ENCODE results near the gene ZBTB20.

DNA sequence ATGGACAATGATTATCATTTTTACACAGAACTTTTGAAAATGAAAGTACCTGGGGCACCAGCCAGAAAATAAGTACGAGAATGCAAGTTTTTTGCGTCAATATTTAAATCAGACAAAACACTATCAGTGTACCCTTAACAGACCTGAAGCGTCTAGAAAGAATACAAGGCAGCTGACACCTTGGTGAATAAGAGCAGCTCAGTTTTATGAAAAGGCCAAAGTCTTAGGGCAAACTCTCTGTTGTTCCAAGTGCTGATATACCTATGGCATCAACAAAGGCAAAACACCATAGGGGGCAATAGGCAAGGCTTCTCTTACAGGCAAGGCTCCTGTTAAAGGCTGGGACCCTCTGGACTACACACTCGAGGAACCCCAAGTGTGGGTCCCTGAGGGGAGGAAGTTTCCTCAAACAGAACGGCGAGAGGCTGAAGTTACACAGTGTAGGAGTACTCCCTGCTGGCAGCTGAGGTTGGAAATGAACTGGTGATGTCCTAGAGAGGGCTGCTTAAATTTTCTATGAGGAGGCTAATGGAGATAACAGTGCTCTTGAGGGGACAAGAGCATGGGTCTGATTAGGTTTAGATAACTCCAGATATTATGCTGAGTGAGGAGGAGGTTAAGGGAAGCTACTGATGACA is 562.2 kb downstream of the ZBTB20 start:
- TF ChIP-seq, protein P1, sequence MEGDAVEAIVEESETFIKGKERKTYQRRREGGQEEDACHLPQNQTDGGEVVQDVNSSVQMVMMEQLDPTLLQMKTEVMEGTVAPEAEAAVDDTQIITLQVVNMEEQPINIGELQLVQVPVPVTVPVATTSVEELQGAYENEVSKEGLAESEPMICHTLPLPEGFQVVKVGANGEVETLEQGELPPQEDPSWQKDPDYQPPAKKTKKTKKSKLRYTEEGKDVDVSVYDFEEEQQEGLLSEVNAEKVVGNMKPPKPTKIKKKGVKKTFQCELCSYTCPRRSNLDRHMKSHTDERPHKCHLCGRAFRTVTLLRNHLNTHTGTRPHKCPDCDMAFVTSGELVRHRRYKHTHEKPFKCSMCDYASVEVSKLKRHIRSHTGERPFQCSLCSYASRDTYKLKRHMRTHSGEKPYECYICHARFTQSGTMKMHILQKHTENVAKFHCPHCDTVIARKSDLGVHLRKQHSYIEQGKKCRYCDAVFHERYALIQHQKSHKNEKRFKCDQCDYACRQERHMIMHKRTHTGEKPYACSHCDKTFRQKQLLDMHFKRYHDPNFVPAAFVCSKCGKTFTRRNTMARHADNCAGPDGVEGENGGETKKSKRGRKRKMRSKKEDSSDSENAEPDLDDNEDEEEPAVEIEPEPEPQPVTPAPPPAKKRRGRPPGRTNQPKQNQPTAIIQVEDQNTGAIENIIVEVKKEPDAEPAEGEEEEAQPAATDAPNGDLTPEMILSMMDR (IDR thresholded peaks at IDR 0.05; ENCODE audit: poor library complexity, severe bottlenecking), result no peak
- TF ChIP-seq SMC3 (conservative IDR thresholded peaks at IDR 0.05; ENCODE audit: poor library complexity), result no peak
- TF ChIP-seq, protein P2, sequence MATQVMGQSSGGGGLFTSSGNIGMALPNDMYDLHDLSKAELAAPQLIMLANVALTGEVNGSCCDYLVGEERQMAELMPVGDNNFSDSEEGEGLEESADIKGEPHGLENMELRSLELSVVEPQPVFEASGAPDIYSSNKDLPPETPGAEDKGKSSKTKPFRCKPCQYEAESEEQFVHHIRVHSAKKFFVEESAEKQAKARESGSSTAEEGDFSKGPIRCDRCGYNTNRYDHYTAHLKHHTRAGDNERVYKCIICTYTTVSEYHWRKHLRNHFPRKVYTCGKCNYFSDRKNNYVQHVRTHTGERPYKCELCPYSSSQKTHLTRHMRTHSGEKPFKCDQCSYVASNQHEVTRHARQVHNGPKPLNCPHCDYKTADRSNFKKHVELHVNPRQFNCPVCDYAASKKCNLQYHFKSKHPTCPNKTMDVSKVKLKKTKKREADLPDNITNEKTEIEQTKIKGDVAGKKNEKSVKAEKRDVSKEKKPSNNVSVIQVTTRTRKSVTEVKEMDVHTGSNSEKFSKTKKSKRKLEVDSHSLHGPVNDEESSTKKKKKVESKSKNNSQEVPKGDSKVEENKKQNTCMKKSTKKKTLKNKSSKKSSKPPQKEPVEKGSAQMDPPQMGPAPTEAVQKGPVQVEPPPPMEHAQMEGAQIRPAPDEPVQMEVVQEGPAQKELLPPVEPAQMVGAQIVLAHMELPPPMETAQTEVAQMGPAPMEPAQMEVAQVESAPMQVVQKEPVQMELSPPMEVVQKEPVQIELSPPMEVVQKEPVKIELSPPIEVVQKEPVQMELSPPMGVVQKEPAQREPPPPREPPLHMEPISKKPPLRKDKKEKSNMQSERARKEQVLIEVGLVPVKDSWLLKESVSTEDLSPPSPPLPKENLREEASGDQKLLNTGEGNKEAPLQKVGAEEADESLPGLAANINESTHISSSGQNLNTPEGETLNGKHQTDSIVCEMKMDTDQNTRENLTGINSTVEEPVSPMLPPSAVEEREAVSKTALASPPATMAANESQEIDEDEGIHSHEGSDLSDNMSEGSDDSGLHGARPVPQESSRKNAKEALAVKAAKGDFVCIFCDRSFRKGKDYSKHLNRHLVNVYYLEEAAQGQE (IDR thresholded peaks at IDR 0.05; ENCODE audit: borderline replicate concordance), result no peak

All from neural cell (in vitro differentiated cells).